ENCODE data around the gene SYNDIG1.

Gene SYNDIG1

GRCh38 chr20:24481173-24481572, 11.7 kb downstream of the SYNDIG1 start:
- H3K4me1 ChIP-seq (ENCODE audit: control insufficient read depth, insufficient read depth, low read depth, low read length), result peaks cover 4% of the 10 kb centered on the region
- 73% methylated on average over 7 of the region's 7 CpGs for WGBS

DNA sequence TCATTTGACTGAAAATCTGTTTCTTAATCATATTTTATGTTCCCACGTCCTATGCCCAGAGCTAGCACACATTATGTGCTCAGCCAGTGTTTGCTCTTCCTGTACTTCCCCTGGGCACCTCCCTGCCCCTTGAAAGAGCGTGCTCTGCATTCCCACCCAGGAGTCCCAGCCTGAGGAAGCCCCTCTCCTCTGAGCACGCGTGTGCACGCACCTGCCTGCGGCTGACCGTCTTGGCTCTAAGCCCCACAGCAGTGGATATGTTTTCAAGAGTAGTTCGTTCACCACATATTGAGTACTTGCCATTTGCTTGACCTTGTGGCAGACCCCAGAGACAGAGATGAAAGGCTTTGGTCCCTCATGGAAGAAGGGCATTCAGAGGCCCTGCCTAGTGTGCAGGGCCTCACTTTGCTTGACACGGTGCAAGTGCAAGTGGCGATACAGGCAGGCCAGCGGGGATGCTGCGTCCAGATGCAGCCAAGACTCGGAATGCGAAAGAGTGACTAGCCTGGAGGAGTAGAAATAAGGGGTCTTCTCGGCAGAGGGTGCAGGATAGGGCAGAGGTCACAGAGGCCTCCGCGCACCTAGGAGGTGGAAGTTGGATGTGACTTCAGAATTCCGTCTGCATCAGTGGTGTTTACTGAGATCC, 14.1 kb downstream of the SYNDIG1 start:
- H3K14ac ChIP-seq (ENCODE audit: low read length in 2 of 2), result no peak overlapping the region
- H2AK5ac ChIP-seq (ENCODE audit: low read length, severe bottlenecking), result no peak overlapping the region
- H3K27me3 ChIP-seq (ENCODE audit: control insufficient read depth in 1 of 2, insufficient read depth in 1 of 2, low read length in 2 of 2), result peaks cover 13 to 15% of the 10 kb centered on the region in 2 experiments
- no peak overlapping the region for H4K91ac ChIP-seq (ENCODE audit: low read length)
- H4K8ac ChIP-seq (ENCODE audit: low read length), result no peak overlapping the region
- H3K4ac ChIP-seq (ENCODE audit: low read depth in 1 of 2, low read length in 2 of 2), result no peak overlapping the region
- H3K79me1 ChIP-seq (replicated peaks; ENCODE audit: low read length, poor library complexity, severe bottlenecking), result no peaks in the 10 kb centered on the region
- H3K9me3 ChIP-seq (ENCODE audit: control insufficient read depth, low read length), result no peaks in the 10 kb centered on the region
- H2BK120ac ChIP-seq (ENCODE audit: low read depth, low read length), result no peak overlapping the region
- no peaks in the 10 kb centered on the region for H3K36me3 ChIP-seq (ENCODE audit: control insufficient read depth in 1 of 2, insufficient read depth in 2 of 2, low read depth in 1 of 2, low read length in 2 of 2)
- H2AFZ ChIP-seq (ENCODE audit: low read depth, low read length), result no peak overlapping the region
- H2BK5ac ChIP-seq (ENCODE audit: low read depth, low read length, poor library complexity, severe bottlenecking), result no peak overlapping the region
- no peak overlapping the region for H2BK12ac ChIP-seq (ENCODE audit: low read length in 2 of 2)
- H3K18ac ChIP-seq (ENCODE audit: low read depth in 1 of 2, low read length in 2 of 2), result no peak overlapping the region
- H3K23ac ChIP-seq (ENCODE audit: low read length in 2 of 2), result no peak overlapping the region
- no peak overlapping the region for H3K4me2 ChIP-seq (ENCODE audit: low read length, poor library complexity, severe bottlenecking)
- WGBS, result 86% methylated on average over 18 of the region's 18 CpGs
- peaks cover 2% of the 10 kb centered on the region for H3K4me1 ChIP-seq (ENCODE audit: control insufficient read depth, insufficient read depth, low read depth, low read length)
- H3K27ac ChIP-seq (ENCODE audit: low read length, poor library complexity, severe bottlenecking), result no peak overlapping the region
- H3K9ac ChIP-seq (ENCODE audit: low read length), result no peak overlapping the region
- no peak overlapping the region for H2BK15ac ChIP-seq (ENCODE audit: low read depth, poor library complexity, severe bottlenecking)
- no peak for DNase-seq
- H3K4me3 ChIP-seq (ENCODE audit: insufficient read depth in 1 of 2, low read depth in 1 of 2, low read length in 2 of 2), result no peak overlapping the region

More at GRCh38 chr20:24481173-24481572, 11.7 kb downstream of the SYNDIG1 start:
- no peak overlapping the region for H3K27ac ChIP-seq (ENCODE audit: low read length, poor library complexity, severe bottlenecking)
- no peak overlapping the region for H3K4me3 ChIP-seq (ENCODE audit: insufficient read depth in 1 of 2, low read depth in 1 of 2, low read length in 2 of 2)
- no peak overlapping the region for H2BK15ac ChIP-seq (ENCODE audit: low read depth, poor library complexity, severe bottlenecking)
- H3K9me3 ChIP-seq (ENCODE audit: control insufficient read depth, low read length), result no peaks in the 10 kb centered on the region
- no peak overlapping the region for H3K14ac ChIP-seq (ENCODE audit: low read length in 2 of 2)
- H3K36me3 ChIP-seq (ENCODE audit: control insufficient read depth in 1 of 2, insufficient read depth in 2 of 2, low read depth in 1 of 2, low read length in 2 of 2), result no peaks in the 10 kb centered on the region
- no peak overlapping the region for H4K8ac ChIP-seq (ENCODE audit: low read length)
- H3K18ac ChIP-seq (ENCODE audit: low read depth in 1 of 2, low read length in 2 of 2), result no peak overlapping the region
- H2BK12ac ChIP-seq (ENCODE audit: low read length in 2 of 2), result no peak overlapping the region
- peaks cover 20 to 28% of the 10 kb centered on the region in 2 experiments for H3K27me3 ChIP-seq (ENCODE audit: control insufficient read depth in 1 of 2, insufficient read depth in 1 of 2, low read length in 2 of 2)
- no peak overlapping the region for H4K91ac ChIP-seq (ENCODE audit: low read length)
- no peak overlapping the region for H3K4me2 ChIP-seq (ENCODE audit: low read length, poor library complexity, severe bottlenecking)
- DNase-seq, result no peak
- no peak overlapping the region for H2BK5ac ChIP-seq (ENCODE audit: low read depth, low read length, poor library complexity, severe bottlenecking)
- no peak overlapping the region for H3K23ac ChIP-seq (ENCODE audit: low read length in 2 of 2)
- H2AFZ ChIP-seq (ENCODE audit: low read depth, low read length), result no peak overlapping the region
- H3K4ac ChIP-seq (ENCODE audit: low read depth in 1 of 2, low read length in 2 of 2), result no peak overlapping the region
- H3K9ac ChIP-seq (ENCODE audit: low read length), result no peak overlapping the region
- H2AK5ac ChIP-seq (ENCODE audit: low read length, severe bottlenecking), result no peak overlapping the region
- H3K79me1 ChIP-seq (replicated peaks; ENCODE audit: low read length, poor library complexity, severe bottlenecking), result peaks cover 2% of the 10 kb centered on the region
- no peak overlapping the region for H2BK120ac ChIP-seq (ENCODE audit: low read depth, low read length)

DNA sequence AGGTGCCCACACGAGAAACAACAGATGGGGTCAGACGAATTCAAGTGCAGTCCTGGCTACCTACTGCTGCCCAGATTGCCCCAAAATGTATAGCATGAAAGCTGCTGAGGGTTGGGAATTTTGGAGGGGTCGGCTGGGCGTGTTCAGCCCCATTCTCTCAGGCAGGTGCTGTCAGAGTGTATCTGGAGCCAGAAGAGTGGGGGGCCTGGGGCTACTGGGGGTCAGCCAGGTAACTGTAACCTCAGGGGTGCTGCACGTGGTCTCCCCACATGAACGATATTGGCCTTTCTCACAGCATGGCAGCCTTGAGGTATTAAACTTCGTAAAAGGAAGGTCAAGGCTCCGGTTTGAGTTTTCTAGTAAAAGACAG, 14.6 kb downstream of the SYNDIG1 start:
- no peak for DNase-seq
- no peak overlapping the region for H2AK5ac ChIP-seq (ENCODE audit: low read length, severe bottlenecking)
- no peak overlapping the region for H2BK5ac ChIP-seq (ENCODE audit: low read depth, low read length, poor library complexity, severe bottlenecking)
- no peak overlapping the region for H3K9ac ChIP-seq (ENCODE audit: low read length)
- H3K9me3 ChIP-seq (ENCODE audit: control insufficient read depth, low read length), result no peaks in the 10 kb centered on the region
- H3K14ac ChIP-seq (ENCODE audit: low read length in 2 of 2), result no peak overlapping the region
- no peaks in the 10 kb centered on the region for H3K4me1 ChIP-seq (ENCODE audit: control insufficient read depth, insufficient read depth, low read depth, low read length)
- H4K8ac ChIP-seq (ENCODE audit: low read length), result no peak overlapping the region
- H3K4me3 ChIP-seq (ENCODE audit: insufficient read depth in 1 of 2, low read depth in 1 of 2, low read length in 2 of 2), result no peak overlapping the region
- no peak overlapping the region for H3K4me2 ChIP-seq (ENCODE audit: low read length, poor library complexity, severe bottlenecking)
- no peak overlapping the region for H3K18ac ChIP-seq (ENCODE audit: low read depth in 1 of 2, low read length in 2 of 2)
- H3K4ac ChIP-seq (ENCODE audit: low read depth in 1 of 2, low read length in 2 of 2), result no peak overlapping the region
- no peak overlapping the region for H2BK12ac ChIP-seq (ENCODE audit: low read length in 2 of 2)
- no peak overlapping the region for H4K91ac ChIP-seq (ENCODE audit: low read length)
- H3K79me1 ChIP-seq (replicated peaks; ENCODE audit: low read length, poor library complexity, severe bottlenecking), result no peaks in the 10 kb centered on the region
- H3K27ac ChIP-seq (ENCODE audit: low read length, poor library complexity, severe bottlenecking), result no peak overlapping the region
- no peak overlapping the region for H2BK15ac ChIP-seq (ENCODE audit: low read depth, poor library complexity, severe bottlenecking)
- no peak overlapping the region for H2BK120ac ChIP-seq (ENCODE audit: low read depth, low read length)
- H2AFZ ChIP-seq (ENCODE audit: low read depth, low read length), result no peak overlapping the region
- H3K23ac ChIP-seq (ENCODE audit: low read length in 2 of 2), result no peak overlapping the region
- H3K27me3 ChIP-seq (ENCODE audit: control insufficient read depth in 1 of 2, insufficient read depth in 1 of 2, low read length in 2 of 2), result peaks cover 11 to 13% of the 10 kb centered on the region in 2 experiments
- WGBS, result 81% methylated on average over 8 of the region's 8 CpGs
- no peaks in the 10 kb centered on the region for H3K36me3 ChIP-seq (ENCODE audit: control insufficient read depth in 1 of 2, insufficient read depth in 2 of 2, low read depth in 1 of 2, low read length in 2 of 2)

- no peak overlapping the region for H2BK120ac ChIP-seq (ENCODE audit: low read depth, low read length)
- 83% methylated on average over 1 of the region's 1 CpG for WGBS
- H3K14ac ChIP-seq (ENCODE audit: low read length in 2 of 2), result no peak overlapping the region
These were observed 16.6 kb downstream of the SYNDIG1 start for GRCh38 chr20:24485981-24486380.

More at GRCh38 chr20:24485981-24486380, 16.6 kb downstream of the SYNDIG1 start:
- Histone ChIP-seq H3K18ac (ENCODE audit: low read depth in 1 of 2, low read length in 2 of 2) (no peak overlapping the region), H2BK12ac (ENCODE audit: low read length in 2 of 2) (no peak overlapping the region), H3K27me3 (ENCODE audit: control insufficient read depth in 1 of 2, insufficient read depth in 1 of 2, low read length in 2 of 2) (peaks cover 6 to 7% of the 10 kb centered on the region in 2 experiments), H3K4me3 (ENCODE audit: insufficient read depth in 1 of 2, low read depth in 1 of 2, low read length in 2 of 2) (no peak overlapping the region), H3K4ac (ENCODE audit: low read depth in 1 of 2, low read length in 2 of 2) (no peak overlapping the region), H3K4me2 (ENCODE audit: low read length, poor library complexity, severe bottlenecking) (no peak overlapping the region), H3K79me1 (replicated peaks; ENCODE audit: low read length, poor library complexity, severe bottlenecking) (no peaks in the 10 kb centered on the region), H3K27ac (ENCODE audit: low read length, poor library complexity, severe bottlenecking) (no peak overlapping the region), H3K23ac (ENCODE audit: low read length in 2 of 2) (no peak overlapping the region), H3K9ac (ENCODE audit: low read length) (no peak overlapping the region), H2BK15ac (ENCODE audit: low read depth, poor library complexity, severe bottlenecking) (no peak overlapping the region), H2AK5ac (ENCODE audit: low read length, severe bottlenecking) (no peak overlapping the region), H4K91ac (ENCODE audit: low read length) (no peak overlapping the region), H3K36me3 (ENCODE audit: control insufficient read depth in 1 of 2, insufficient read depth in 2 of 2, low read depth in 1 of 2, low read length in 2 of 2) (peaks cover 0 to 4% of the 10 kb centered on the region in 2 experiments), H4K8ac (ENCODE audit: low read length) (no peak overlapping the region), H3K4me1 (ENCODE audit: control insufficient read depth, insufficient read depth, low read depth, low read length) (no peaks in the 10 kb centered on the region), H2BK5ac (ENCODE audit: low read depth, low read length, poor library complexity, severe bottlenecking) (no peak overlapping the region), H2AFZ (ENCODE audit: low read depth, low read length) (no peak overlapping the region), H3K9me3 (ENCODE audit: control insufficient read depth, low read length) (no peaks in the 10 kb centered on the region)
- DNase-seq, result no peak
